ENCODE measurements around the gene DOK4.
"Not testable (repeated sequence)": the region's sequence is repeated elsewhere in the genome, so short reads cannot be mapped to it uniquely, and the experiment has no call there.

The DOK4 gene

DNA sequence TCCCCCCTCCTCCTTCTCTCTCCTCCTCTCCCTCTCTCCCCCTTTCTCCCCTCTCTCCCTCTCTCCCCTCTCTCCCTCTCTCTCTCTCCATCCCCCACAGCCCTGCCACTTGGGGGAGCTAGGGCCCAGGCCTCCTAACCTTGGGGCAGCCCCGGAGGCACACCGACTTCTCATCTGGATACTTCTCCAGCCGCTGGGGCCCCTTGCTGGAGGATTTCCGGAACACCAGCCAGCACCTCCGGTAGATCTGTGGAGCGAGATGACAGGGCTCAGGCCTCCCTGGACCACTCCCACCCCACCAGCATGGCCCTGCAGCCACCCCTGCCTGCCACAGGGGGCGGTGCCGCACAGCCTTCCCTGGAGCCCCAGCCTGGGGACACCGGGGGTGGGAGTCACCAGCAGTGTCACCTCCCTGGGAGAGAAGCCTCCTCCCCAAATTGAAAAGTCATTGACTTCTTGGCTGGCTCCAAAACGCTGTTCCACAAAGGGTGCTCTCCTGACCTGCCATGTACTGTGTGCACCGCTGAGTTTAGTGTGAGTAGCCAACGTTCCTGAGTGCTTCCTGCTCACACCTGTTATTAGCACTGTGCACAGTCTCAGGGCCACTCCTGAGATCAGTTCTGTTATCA lies 10.5 kb downstream of the DOK4 start:
- peak; percentile 24 for DNase-seq

DNA sequence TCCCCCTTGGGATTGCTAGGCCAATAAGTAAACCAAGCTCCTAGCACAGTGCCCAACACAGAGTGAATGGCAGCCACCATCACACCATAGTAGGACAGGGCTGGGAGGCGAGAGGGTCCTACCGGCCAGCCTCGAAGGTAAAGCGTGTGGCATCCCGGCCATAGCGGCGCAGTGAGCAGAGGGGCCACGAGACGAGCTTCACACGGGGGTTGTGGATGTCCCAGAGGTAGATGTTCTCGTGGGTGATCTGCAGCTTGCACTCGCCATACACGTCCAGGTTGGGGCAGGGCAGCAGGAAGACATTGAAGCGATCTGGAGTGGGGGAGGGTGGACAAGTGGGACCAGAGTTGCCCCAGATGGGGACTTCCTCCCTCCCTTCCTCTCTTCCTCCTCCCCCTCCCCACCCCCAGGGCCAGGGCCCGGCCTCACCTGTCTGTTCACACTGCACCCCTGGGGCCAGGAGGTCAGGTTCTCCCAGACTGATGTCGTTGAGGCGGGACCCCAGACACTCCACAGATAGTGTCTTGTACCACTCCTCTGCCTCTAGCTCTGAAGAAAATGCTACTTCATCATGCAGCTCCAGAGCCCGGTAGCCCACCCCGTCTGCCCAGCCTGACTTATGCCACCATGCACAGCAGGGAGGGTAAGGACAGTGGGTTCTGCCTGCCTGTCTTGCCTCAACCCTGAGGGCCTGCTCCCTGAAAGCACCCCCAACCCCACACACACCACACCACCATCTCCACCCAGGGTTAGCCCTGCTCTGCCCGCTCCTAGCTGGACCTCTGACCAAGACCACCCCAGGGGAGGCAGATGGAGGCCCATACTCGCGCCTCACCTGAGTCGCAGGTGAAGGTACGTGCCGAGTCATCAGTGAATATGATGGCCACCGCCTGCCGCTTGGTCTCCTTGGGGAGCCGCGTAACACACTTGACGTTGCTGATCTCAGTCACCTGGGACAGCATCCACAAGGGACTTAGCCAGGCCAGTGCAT lies 11.3 kb downstream of the DOK4 start:
- DNase-seq: no peak

DNA sequence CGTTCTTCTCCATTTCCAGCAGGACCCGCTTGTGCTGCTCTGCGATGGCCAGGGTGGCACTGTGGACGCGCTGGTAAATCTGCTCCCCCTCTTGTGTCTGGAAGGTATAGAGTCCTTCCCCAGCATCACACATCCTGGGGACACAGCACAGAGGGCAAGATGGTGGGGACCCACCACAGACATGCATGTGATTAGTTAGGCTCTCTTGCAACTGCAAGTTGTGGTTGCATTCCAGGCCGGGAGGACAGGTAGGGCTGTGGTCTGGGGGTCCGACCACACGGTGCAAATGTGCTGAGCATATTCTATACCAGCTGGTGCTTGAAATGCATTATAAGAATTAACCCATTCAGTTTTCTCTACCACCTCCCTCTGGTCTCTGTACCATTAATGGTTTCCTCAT lies 12.4 kb downstream of the DOK4 start:
- DNase-seq: no peak

DNA sequence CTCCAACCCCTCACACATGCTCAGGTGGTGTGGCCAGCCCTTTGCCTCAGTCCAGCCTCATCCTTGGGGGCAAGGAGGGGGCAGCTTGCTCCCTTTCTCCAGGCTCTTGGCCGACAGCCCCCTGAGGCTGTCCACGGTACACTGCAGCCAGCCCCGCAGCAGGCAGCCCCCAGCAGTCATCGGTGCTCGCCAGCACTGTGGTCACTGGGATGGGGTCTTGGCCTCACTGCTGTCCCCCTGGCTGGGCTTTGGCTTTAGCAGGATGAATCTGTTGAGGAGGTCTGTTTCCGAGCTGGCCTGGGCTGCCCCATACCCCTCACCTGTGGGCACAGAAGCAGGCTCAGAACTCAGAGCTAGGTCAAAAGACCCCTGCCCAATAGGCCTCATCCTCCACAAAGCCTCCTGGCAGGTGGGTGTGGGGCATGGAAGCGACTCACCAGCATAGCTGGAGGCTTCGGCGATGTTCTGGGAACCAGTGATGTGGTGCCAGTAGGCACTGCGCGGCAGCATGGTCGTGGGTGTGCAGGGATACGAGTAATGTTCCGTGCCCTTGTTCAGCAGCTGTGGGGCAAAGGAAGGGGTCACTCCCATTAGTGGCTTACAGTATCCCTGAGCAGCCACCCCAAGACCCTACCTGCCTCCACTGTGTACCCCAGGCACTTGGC lies 13.0 kb downstream of the DOK4 start:
- no peak for DNase-seq

DNA sequence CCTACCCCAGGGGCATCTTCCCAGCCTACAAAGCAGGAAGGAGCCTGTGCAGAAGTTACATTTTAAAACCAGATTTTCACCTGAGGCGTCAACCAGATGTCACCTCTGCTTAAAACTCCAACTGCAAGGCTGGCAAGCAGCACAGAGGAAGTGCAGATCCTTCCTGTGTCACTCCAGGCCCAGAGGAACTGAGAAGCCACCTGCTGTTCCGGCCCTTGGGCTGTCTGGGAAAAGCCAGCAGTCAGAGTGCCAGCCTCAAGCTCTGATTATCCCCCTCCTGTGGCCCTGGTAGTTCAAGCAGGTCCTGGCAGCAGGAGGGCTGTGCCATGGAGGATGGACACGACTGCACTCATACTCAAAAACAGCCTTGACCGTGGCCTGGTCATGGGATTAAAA lies 13.6 kb downstream of the DOK4 start:
- no peak for DNase-seq

DNA sequence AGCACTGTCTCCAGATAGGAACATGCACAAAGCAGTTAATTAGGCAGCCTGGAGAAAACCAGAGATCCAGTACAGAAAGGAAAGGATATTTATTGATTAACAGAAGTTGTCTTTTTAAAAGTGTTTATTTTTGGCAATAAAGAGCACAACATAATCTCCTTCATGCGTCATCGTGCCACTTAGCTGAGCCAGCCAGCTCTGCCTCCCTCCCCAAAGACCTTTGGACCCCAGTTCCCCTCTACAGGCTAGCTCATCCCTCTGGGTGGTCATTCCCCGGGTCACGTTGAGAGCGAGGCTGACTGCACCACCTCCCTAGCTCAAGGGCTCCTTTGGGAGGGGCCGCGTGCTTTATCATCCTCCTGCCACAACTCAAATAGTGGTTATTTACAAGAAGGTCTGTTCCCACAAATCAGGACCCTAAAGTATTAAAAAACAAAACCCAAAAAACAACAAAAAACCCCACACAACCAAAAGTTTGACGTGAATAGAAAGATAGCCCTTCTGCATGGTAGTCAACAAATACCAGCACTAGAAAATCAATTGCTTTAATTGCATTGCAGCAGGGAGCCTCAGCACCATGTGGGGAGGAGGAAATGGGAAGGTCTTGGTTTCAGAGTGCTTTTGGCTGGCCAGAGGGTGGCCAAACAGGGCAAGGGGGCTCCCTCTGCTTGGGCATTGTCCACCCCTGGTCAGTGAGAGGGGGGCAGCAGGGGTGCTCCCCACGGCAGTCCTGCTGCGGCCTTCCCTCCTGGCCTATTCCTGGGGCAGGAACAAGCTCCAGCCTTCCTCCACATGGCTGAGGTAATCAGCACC lies 14.2 kb downstream of the DOK4 start:
- DNase-seq: no peak

DNA sequence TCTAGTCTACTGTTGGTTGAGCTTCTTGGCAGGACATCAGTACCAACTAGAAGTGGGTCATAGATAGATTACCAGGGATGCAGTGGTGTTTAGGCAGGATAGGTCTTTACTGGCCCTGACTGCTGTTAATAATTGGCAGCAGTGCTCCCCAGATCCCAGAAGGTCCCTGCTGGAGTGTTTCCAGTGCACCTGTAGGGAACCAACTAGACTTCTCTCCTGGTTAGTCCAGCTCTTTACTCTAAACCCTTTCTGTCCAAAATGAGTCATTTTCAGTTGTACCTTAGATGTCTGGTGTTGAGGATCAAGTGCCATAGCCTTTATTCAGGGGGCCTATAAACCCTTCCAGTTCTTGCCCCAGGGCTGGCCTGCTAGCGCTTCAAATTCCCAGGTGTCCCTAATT lies 15.1 kb downstream of the DOK4 start:
- DNase-seq: no peak

DNA sequence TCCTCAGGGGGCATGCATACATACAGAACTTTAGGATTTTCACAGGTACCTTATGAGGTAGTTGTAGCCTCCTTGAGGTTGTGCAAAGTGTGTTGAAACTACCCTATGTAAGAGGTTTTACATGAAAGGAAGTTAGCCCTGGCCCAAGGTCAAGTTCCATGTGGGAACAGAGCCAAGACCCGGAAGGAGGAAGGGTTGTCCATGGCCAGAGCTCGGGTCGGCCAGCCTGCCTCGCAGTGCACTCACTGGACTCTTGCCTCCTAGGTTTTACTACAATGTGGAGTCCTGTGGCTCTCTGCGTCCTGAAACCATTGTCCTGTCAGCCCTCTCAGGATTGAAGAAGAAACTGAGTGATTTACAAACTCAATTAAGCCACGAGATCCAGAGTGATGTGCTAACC lies 15.6 kb downstream of the DOK4 start:
- DNase-seq: no peak

DNA sequence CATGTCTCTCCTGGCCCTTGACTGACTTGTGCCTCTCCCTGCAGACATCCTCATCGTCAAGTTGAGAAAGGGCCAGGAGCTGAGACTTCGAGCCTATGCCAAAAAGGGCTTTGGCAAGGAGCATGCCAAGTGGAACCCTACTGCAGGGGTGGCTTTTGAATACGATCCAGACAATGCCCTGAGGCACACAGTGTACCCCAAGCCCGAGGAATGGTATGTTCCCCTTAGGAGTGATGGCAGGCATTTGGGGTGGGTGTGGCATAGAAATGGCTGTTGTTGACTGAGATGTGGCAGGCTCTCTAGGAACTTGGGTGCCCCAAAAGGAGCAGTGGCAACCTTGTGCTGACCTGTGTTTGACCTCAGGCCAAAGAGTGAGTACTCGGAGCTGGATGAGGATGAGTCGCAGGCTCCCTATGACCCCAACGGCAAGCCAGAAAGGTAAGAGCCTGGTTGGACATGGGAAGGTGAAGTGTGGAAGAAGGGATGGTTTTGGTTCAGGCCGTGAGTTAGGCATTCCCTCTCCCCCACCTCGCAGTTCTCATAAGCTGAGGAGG lies 16.3 kb downstream of the DOK4 start:
- DNase-seq: no peak

DNA sequence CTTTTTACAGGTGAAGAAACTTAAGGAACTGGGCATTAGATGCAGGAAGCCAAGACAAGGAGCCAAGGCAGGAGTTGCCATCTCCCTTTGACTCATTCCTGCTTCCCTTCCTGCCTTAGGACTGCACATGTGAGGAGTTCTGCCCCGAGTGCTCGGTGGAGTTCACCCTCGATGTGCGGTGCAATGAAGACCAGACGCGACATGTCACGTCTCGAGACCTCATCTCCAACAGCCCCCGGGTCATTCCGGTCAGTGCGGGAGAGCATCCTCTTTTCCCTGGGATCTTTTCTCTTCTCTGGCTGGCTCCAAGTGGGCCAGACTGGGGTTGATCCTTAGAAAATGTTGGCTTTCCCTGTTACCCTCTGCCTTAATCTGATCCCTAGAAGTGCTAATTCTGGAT lies 17.2 kb downstream of the DOK4 start:
- no peak for DNase-seq

DNA sequence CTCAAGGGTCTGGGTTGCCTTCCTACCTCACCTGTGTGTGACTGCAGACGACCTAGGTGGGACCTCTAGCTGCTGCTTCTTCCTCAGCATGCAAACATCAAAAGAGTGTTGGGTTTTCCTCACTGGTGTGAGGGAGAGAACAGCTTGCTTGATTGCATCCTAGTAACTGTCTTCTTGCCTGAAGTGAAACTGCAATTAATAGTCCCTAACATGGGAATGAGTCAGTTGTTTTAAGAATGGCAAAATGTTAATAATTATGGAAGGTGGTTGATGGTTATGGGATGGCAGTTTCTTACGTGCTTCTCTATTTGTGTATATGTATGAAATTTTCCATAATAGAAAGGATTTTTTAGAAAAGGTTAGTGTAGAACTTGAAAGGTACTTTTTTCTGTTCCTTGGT lies 17.9 kb downstream of the DOK4 start:
- no peak for DNase-seq

DNA sequence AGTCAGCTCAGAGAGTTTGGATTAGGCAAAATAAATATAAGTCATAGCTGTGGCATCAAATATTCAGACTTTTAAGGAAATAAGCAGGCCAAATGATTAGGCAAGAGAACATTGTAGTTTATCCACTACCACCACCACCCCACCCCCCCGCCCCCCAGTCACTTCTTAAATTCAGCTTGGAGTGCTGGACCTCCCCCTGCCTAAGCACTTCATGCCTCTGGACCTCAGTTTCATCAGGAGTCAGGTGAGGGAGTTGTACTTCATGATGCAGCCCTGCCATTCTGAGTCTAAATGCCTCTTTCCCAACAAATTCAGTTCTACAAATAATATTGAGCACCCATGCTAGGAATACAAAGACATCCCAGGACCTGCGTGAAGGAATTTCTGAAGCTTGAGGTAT lies 21.8 kb downstream of the DOK4 start:
- DNase-seq: no peak

DNA sequence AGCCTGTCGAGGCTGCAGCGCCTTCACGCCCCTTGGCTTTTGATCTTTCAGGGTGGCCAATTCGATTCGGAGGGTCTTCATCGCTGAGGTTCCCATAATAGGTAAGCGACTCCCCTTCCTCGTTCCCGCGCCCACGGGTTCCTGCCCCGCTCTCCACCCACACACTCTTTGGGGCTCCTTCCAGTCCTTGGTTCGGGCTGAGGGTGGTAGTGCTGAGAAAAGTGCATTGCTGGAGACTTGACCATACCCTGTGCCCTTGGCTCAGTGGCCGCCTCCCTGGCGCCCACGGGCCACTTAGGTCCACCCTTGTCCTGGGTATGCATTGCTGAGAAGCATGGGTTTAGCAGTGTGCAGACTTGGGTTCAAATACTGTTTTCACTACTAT lies 23.3 kb downstream of the DOK4 start:
- no peak for DNase-seq

DNA sequence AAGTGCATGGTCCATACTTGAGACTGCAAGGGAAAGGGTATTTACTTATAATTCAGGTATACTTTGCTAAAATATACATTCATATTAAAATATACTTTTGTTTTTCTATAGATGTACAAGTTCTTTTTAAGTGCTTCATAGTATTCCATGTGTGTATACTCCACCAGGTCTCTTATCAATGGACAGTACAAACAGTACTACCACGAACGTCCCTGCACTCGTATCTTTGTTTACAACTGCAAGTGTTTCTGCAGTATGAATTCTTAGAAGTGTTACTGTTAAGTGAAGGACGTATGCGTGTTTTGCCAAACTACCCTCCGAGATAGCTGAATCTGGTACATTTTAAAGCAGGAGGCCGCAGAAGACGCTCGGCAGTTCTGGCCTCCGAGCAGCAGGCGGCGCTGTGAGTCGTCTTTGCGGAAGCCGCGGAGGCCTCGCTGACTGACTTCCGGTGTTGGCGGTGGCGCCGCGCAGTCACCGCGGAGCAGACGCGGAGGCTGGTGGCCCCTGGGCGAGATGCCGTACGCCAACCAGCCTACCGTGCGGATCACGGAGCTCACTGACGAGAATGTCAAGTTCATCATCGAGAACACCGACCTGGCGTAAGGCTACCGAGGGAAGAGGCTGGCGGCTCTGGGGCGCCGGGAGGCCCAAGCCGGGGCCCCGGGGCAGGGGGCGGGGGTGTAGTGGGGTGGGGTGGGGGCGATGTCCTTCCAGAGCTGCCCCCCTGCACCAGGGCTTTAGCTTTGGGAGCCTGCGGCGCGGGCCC lies 23.9 kb downstream of the DOK4 start, which contains the start of gene POLR2C:
POLR2C (plus strand) TSS at position 471 of the 769 bp plus-strand sequence; CDS start at position 517, 46 bp downstream.
- DNase-seq: peak; percentile 81

DNA sequence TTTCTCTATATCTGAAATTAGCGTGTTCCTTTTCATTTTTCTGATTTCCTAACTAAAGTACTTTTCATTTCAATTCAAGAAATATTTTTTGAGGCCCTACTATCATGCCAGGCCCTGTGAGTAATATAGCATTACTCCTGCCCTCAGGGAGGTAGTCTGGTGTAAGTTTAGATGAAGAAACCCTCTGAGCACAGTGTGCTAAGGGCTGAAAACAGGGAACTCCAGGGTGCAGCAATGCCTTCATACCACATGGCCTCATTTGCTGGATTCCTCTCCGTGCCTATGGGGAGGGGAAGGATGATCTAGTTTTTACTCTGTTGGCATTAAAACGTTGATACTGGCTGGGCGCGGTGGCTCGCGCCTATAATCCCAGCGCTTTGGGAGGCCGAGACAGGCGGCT lies 34.3 kb downstream of the DOK4 start:
- no peak for DNase-seq

DNA sequence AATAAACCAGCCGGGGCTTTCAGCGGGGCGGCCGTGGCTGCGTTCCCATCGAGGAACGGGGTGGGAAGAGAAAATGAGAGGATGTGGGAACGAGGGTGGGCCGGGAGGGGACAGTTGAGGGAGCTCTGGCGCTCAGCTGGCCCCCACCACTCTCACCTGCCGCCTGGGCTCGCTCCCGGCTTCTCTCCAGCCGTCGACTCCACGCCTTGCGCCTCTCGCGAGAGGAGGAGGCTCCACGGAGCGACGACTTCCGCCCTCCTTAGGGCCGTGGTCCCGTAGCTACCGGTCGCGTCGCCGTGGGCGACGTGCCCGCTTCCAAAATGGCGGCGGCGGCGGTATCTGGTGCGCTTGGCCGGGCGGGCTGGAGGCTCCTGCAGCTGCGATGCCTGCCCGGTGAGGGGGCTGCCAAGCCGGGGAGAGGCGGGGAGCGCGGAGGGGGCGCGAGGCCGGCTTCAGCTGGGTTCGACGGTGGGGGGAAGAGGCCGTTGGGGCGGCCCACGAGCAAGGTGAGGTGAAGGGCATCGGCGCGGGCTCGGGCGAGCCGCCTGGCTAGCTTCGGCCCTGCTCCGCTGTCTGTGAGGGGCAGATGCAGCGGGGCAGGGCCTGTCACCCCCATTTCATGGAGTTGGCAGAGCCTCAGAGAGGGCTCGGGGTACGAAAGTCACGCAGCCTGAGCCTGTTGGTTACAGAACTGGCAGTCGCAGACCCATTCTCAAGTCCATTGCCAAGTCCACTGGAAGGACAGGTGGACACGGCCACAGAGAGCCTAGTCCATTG lies 38.9 kb downstream of the DOK4 start, which contains the start of the genes CIAPIN1 and COQ9:
CIAPIN1 (minus strand) TSS at position 200 of the 777 bp plus-strand sequence. CDS start 6,457 bp downstream, outside the sequence.
COQ9 (plus strand) TSS at position 294 of the 777 bp plus-strand sequence; CDS start at position 321, 27 bp downstream.
- peak; percentile 95 for DNase-seq

DNA sequence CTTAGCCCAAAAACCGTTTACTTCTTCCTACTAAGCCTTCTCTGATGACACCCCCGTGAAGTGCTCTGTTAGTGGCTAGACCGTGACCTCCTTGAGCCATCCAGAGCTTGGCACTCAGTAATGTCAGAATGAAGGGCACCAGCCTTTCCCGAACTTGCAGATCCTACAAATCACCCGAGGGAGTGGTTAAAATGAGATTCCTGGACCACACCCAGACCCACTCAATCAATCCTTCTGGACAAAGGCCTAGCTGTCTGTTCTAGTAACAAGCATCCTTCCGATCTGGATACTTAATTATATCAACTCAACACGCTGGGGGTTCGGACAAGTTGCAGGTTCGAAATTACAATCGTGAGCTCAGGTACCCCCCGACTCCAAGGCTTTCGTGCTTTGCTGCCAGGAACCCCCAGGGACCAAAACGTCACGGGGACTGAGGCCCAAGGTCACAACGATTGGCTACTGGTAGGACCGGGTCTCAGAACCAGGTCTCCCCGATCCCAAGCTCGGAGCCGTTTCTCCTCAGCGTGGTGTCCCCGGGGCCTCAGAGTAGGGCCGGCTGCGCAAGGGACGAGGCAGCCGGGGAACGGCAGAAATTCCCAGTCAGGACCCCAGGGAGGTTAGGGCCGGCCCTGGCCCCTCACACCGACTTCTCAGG lies 39.6 kb downstream of the DOK4 start:
- DNase-seq: peak; percentile 44

DNA sequence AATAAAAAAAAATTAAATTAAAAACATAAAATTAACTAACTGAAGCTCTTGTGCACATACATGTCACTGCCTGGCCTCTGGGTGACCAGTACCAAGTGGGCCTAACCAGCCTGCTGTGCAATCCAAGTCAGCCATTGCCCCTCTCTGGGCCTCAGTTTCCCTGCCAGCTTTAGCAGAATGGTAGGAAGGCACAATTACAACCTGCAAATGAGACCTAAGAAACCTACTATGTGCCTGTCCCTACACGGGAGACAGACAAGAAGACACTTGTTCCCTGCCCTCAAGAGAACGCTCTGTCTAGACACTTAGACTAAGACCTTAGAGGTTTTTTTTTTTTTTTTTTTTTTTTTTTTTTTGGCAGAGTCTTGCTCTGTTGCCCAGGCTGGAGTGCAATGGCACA lies 40.8 kb downstream of the DOK4 start:
- DNase-seq: no peak

DNA sequence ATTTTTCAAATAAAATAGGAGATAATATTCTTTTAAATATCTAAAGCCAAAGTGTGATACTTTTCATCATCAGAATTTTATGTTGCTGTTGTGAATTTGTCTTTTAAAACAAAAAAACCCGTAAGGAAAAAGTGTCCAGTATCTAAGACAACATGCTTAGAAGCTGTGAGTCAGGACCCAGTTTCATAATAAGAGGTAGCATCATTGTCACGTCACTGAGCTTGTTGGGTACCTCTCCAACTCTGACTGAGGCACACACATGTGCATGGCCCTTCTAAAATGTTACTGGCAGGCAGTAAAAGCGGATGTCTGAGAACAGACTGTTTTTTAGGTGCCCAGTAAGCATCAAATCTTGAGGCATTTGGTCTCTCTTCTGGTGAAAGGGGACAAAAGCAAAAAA lies 41.6 kb downstream of the DOK4 start:
- DNase-seq: no peak

DNA sequence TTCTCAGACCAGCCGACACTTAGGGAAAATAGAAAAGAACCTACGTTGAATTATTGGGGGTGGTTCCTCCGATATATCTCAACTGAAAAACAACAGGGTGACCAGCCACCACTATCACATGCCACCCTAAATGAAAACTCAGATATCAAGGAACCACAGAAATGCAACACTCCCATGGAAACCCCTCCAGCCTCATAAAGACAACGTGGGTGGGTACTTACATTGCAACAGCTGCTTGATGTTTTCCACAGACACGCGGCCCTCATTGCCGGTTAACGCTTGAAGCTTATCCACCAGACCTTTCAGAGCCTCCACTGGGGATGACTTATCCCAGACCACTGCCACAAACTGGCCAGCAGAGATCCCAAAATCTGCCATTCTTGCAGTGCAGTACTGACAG lies 45.7 kb downstream of the DOK4 start:
- DNase-seq: not testable (repeated sequence)

Data from NCI-H1092 (cell line).